K562 (cell line): ENCODE data around the gene AFF2. TPM values are rescaled to one million over a fixed set of nuclear protein-coding genes. Genes with fewer than 3 reads are reported as not detected.

Source experiments
- ATAC-seq: fragments of 200-7000 bp; cut with Tn5 transposase; 3 replicates; pipeline ENCODE4 v1.9.1; 2020; ENCODE audit warnings: moderate library complexity
- BruUV-seq: library from RNA; stranded (reverse); fragments of 400-500 nt; replicated peaks from 2 replicates; lab custom pipeline; 2021; lab: Mats Ljungman, UMichigan
- CTCF ChIA-PET: fragments of 300-600 bp; formaldehyde crosslinking; extraction: SDS; loops from one replicate; lab custom pipeline; 2021; ENCODE audit warnings: low intra/inter-chr PET ratio; lab: Yijun Ruan, JAX
- POLR2A ChIA-PET: fragments of 300-600, 350-650 bp; sonication (Branson Sonifier 250); formaldehyde crosslinking; extraction: SDS; loops from one replicate; lab custom pipeline; 2021; ENCODE audit warnings: antibody characterized with exemption, inconsistent platforms; lab: Yijun Ruan, JAX
- DNase-seq, 4 experiments: peaks; one replicate each; pipeline versions ENCODE4 v3.0.0 to v3.0.0-alpha.2; 2011 to 2018; ENCODE audit warnings: low spot score in 3 of 4, mixed read lengths in 3 of 4; ENCODE audit errors: extremely low read depth in 1 of 4
- FAIRE-seq: peaks from 2 replicates; lab custom pipeline; 2011; peaks lifted over from hg19 to GRCh38; lab: Jason Lieb, UNC
- H2AFZ ChIP-seq: 2 replicates; pipeline ENCODE4 v1.6.0; 2011; ENCODE audit warnings: low read depth, low read length, control low read depth, inconsistent platforms
- H3K27ac ChIP-seq: fragments of 200-600 bp; 3 replicates; pipeline ENCODE4 v1.8.0; 2011; ENCODE audit warnings: low read depth, mild to moderate bottlenecking, control low read depth, inconsistent platforms, low read length, moderate library complexity, mixed read lengths; ENCODE audit errors: extremely low read depth
- H3K27me3 ChIP-seq, 2 experiments: fragments of 300-600 bp in 1 of 2; 2 replicates in 1 of 2; 3 replicates in 1 of 2; pipeline versions ENCODE4 v1.6.0 to v1.8.0; 2011; ENCODE audit warnings: inconsistent platforms in 2 of 2, low read length in 2 of 2, mild to moderate bottlenecking in 1 of 2, mixed read lengths in 1 of 2, moderate library complexity in 1 of 2; ENCODE audit not compliant: control insufficient read depth in 2 of 2, insufficient read depth in 2 of 2
- H3K36me3 ChIP-seq: fragments of 300-600 bp; 3 replicates; pipeline ENCODE4 v1.8.0; 2011; ENCODE audit warnings: mild to moderate bottlenecking, low read length, inconsistent platforms; ENCODE audit not compliant: control insufficient read depth, insufficient read depth
- H3K4me1 ChIP-seq, 2 experiments: fragments of 200-600 bp in 1 of 2; replicated peaks in 1 of 2; 2 replicates in 1 of 2; 3 replicates in 1 of 2; pipeline versions ENCODE4 v1.5.1 to v1.8.0; 2011; ENCODE audit warnings: inconsistent platforms in 2 of 2, low read length in 2 of 2, mild to moderate bottlenecking in 1 of 2, mixed read lengths in 1 of 2, moderate library complexity in 1 of 2; ENCODE audit not compliant: control insufficient read depth in 2 of 2, insufficient read depth in 2 of 2
- H3K4me2 ChIP-seq: 2 replicates; pipeline ENCODE4 v1.6.1; 2011; ENCODE audit warnings: low read length, control low read depth, inconsistent platforms, mixed read lengths; ENCODE audit not compliant: insufficient read depth
- H3K4me3 ChIP-seq: fragments of 200-600 bp; sonication (generic), shearing (Covaris generic); 2 replicates; pipeline ENCODE4 v1.5.1; 2016; ENCODE audit warnings: control low read depth, inconsistent platforms
- H3K79me2 ChIP-seq: fragments of 200-600 bp; 3 replicates; pipeline ENCODE4 v1.8.0; 2011; ENCODE audit warnings: low read length, inconsistent platforms; ENCODE audit not compliant: control insufficient read depth, insufficient read depth
- H3K9ac ChIP-seq, 2 experiments: 2 replicates each; pipeline versions ENCODE4 v1.6.0 to v1.6.1; 2011; ENCODE audit warnings: low read depth in 2 of 2, low read length in 2 of 2, control low read depth in 1 of 2, inconsistent platforms in 1 of 2, mild to moderate bottlenecking in 1 of 2, mixed read lengths in 1 of 2; ENCODE audit not compliant: insufficient read depth in 1 of 2
- H3K9me1 ChIP-seq: one replicate; pipeline ENCODE4 v1.6.0; 2011; ENCODE audit warnings: inconsistent platforms, mild to moderate bottlenecking, low read length, moderate library complexity; ENCODE audit not compliant: control insufficient read depth, insufficient read depth
- H3K9me3 ChIP-seq: replicated peaks from 2 replicates; pipeline ENCODE4 v1.5.1; 2011; ENCODE audit warnings: low read depth, low read length, inconsistent platforms; ENCODE audit not compliant: control insufficient read depth, insufficient read depth
- H4K20me1 ChIP-seq: replicated peaks from 2 replicates; pipeline ENCODE4 v1.6.1; 2011; ENCODE audit warnings: low read length, inconsistent platforms, mixed read lengths; ENCODE audit not compliant: control insufficient read depth, insufficient read depth
- ARID1B ChIP-seq: fragments of 450-650 bp; IDR thresholded peaks from 2 replicates; pipeline ENCODE4 v1.6.1; 2016; ENCODE audit warnings: antibody characterized with exemption, mild to moderate bottlenecking, inconsistent platforms
- CBX5 ChIP-seq: IDR thresholded peaks from 2 replicates; pipeline ENCODE4 v1.6.1; 2014; ENCODE audit warnings: low read depth, borderline replicate concordance
- FOS ChIP-seq: IDR thresholded peaks from 3 replicates; pipeline ENCODE4 v1.6.1; 2011; ENCODE audit not compliant: insufficient read length; ENCODE audit errors: extremely low read depth
- HLTF ChIP-seq: fragments of 450-650 bp; IDR thresholded peaks from 2 replicates; pipeline ENCODE4 v1.6.1; 2016
- MEF2D ChIP-seq: conservative IDR thresholded peaks from 2 replicates; pipeline ENCODE4 v1.6.1; 2016; ENCODE audit warnings: low read depth, missing genetic modification characterization, missing compliant biosample characterization
- PBX2 ChIP-seq, 2 experiments: IDR thresholded peaks in 1 of 2; conservative IDR thresholded peaks in 1 of 2; 2 replicates each; pipeline ENCODE4 v1.6.1; 2016; ENCODE audit warnings: low read depth in 2 of 2, mild to moderate bottlenecking in 1 of 2, missing compliant biosample characterization in 1 of 2, missing genetic modification characterization in 1 of 2, moderate library complexity in 1 of 2
- ZNF232 ChIP-seq: sonication (generic); formaldehyde crosslinking; IDR thresholded peaks from 2 replicates; pipeline ENCODE4 v1.8.0; 2022; ENCODE audit warnings: mild to moderate bottlenecking, missing genetic modification reagents
- ZNF696 ChIP-seq: fragments of 250-450 bp; sonication (Bioruptor Pico); conservative IDR thresholded peaks from 2 replicates; pipeline ENCODE4 v1.4.0; 2020; ENCODE audit warnings: mild to moderate bottlenecking, moderate library complexity
- WGBS: fragments of 100-300 bp; shearing (Covaris generic); methylation state at CpG from one replicate; pipeline ENCODE4 v1.1.6; 2016; ENCODE audit warnings: low coverage, mixed read lengths; ENCODE audit not compliant: insufficient coverage; ENCODE audit errors: missing lambda C conversion rate; 5-methylcytosine and 5-hydroxymethylcytosine counted together
- in situ Hi-C: fragments of 300-500 bp; cut with MboI; formaldehyde crosslinking; loops from 4 replicates; pipeline ENCODE4 v1.15.0; 2018; ENCODE audit warnings: inconsistent platforms, mixed read lengths
- intact Hi-C: fragments of 100-400 bp; cut with micrococcal nuclease; formaldehyde crosslinking; loops from 2 replicates; pipeline ENCODE4 v1.14.2; 2022
- polyA plus RNA-seq, 8 experiments: library from polyadenylated mRNA; depleted of rRNA in 4 of 8; stranded (reverse) in 5 of 8; unstranded in 3 of 8; fragments of >200 nt; fragmentation: Nextera tagmentation in 2 of 8; fragmentation: Illumina TruSeq in 1 of 8; extraction: Ambion mirVana in 2 of 8; extraction: Trizol in 1 of 8; gene quantifications; 2 replicates each; pipeline versions ENCODE4 v1.2.1 to v1.2.3, GENCODE V29; 2011 to 2014; ENCODE audit warnings: inconsistent platforms in 1 of 8, missing spikeins in 1 of 8
- total RNA-seq, 7 experiments: library from RNA; depleted of rRNA in 6 of 7; stranded (reverse); fragments of >200 nt in 6 of 7; fragmentation: Illumina TruSeq in 2 of 7; extraction: Trizol in 2 of 7; gene quantifications; 2 replicates each; pipeline versions ENCODE4 v1.2.1 to v1.2.3, GENCODE V29; 2011 to 2021; ENCODE audit warnings: low replicate concordance in 1 of 7
- TF ChIP-seq, protein P1 (sequence below): sonication (generic); formaldehyde crosslinking; IDR thresholded peaks from 2 replicates; pipeline ENCODE4 v1.8.1; 2022; ENCODE audit warnings: missing genetic modification reagents

The AFF2 gene
- total and polyA plus RNA-seq, 9 of the 15 experiments (the other 6 are each of a cell fraction or from before 2014, with no cell fraction given): 0.01 to 0.20 (median 0.07) TPM

DNA sequence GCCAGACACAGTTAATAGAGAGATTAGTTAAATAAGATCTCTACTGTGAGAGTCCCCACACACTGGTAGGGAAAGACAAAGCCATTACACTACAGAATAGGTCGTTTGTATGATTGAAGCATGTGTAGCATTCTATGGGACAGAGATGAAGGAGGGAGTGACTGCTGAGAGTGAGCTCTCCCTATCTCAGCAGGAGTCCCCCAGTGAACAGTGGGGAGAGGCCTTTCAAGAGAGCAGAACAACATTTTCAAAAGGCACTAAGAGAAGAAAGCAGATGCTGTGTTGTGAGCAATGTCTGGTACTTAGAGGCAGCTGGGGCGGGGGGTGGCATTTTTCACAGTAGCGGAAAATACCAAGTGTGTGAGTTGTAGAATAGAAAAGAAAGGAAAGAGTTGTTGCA lies 413.6 kb downstream of the AFF2 start:
- no peak for FAIRE-seq
- BruUV-seq: no TSS peak
- 0% methylated on average over 3 of the region's 3 CpGs for WGBS
- DNase-seq: no peak
- intact Hi-C loops: no loop called here
- POLR2A ChIA-PET: no interaction called here
- Histone ChIP-seq H3K4me2 (no peak overlapping the region), H3K9ac (no peak overlapping the region), H3K9me3 (no peaks in the 10 kb centered on the region), H3K27ac (no peak overlapping the region), H2AFZ (no peak overlapping the region), H3K27me3 (no peaks in the 10 kb centered on the region), H3K36me3 (no peaks in the 10 kb centered on the region), H3K79me2 (no peaks in the 10 kb centered on the region), H3K4me1 (no peaks in the 10 kb centered on the region), H3K4me3 (no peak overlapping the region), H4K20me1 (no peaks in the 10 kb centered on the region), H3K9me1 (no peaks in the 10 kb centered on the region)
- no peak for ATAC-seq
- CTCF ChIA-PET: no interaction called here
- TF ChIP-seq ZNF696 (CRISPR knock-in tag) (no peak), ARID1B (no peak), MEF2D (no peak), FOS (no peak), HLTF (no peak), CBX5 (no peak), ZNF232 (CRISPR knock-in tag) (no peak), PBX2 (CRISPR knock-in tag; IDR thresholded peaks at IDR 0.05; ENCODE audit: low read depth) (no peak), PBX2 (tag; conservative IDR thresholded peaks at IDR 0.05; ENCODE audit: low read depth) (no peak)
- TF ChIP-seq, protein P1, sequence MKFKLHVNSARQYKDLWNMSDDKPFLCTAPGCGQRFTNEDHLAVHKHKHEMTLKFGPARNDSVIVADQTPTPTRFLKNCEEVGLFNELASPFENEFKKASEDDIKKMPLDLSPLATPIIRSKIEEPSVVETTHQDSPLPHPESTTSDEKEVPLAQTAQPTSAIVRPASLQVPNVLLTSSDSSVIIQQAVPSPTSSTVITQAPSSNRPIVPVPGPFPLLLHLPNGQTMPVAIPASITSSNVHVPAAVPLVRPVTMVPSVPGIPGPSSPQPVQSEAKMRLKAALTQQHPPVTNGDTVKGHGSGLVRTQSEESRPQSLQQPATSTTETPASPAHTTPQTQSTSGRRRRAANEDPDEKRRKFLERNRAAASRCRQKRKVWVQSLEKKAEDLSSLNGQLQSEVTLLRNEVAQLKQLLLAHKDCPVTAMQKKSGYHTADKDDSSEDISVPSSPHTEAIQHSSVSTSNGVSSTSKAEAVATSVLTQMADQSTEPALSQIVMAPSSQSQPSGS (CRISPR knock-in tag): no peak
- in situ Hi-C loops: no loop called here
